Heart right ventricle (tissue), 16 donors: ENCODE results near the gene RNF182. TPM values are rescaled to one million over a fixed set of nuclear protein-coding genes. Genes with fewer than 3 reads are reported as not detected.

ENCODE experiments used
- ATAC-seq, 8 donors: fragments of 200-7000 bp; cut with Tn5 transposase; one replicate each; pipeline ENCODE4 v1.9.1; 2020; ENCODE audit warnings: mild to moderate bottlenecking in 8 of 8, moderate library complexity in 8 of 8, moderate number of reproducible peaks in 1 of 8
- DNase-seq, 2 donors: peaks; one replicate each; pipeline ENCODE4 v3.0.0-alpha.2; 2020
- H3K27ac ChIP-seq, 10 donors: fragments of 200-600 bp; sonication (generic) in 2 of 10; one replicate each; pipeline versions ENCODE4 v1.5.0 to v1.8.0; 2020 to 2022; ENCODE audit warnings: mild to moderate bottlenecking in 3 of 10
- H3K27me3 ChIP-seq, 7 donors: fragments of 200-600 bp; one replicate each; pipeline ENCODE4 v1.8.0; 2021 to 2022; ENCODE audit warnings: mild to moderate bottlenecking in 2 of 7
- H3K36me3 ChIP-seq, 9 donors: fragments of 200-600 bp; sonication (generic) in 1 of 9; one replicate each; pipeline versions ENCODE4 v1.5.0 to v1.8.0; 2020 to 2022; ENCODE audit warnings: mild to moderate bottlenecking in 2 of 9
- H3K4me1 ChIP-seq, 9 donors: fragments of 200-600 bp; sonication (generic) in 1 of 9; one replicate each; pipeline versions ENCODE4 v1.5.0 to v1.8.0; 2020 to 2022; ENCODE audit warnings: mild to moderate bottlenecking in 4 of 9
- H3K4me3 ChIP-seq, 10 donors: fragments of 200-600 bp; sonication (generic) in 2 of 10; one replicate each; pipeline versions ENCODE4 v1.5.0 to v1.8.0; 2020 to 2022; ENCODE audit warnings: mild to moderate bottlenecking in 7 of 10, moderate library complexity in 2 of 10
- H3K9me3 ChIP-seq, 11 donors: fragments of 200-600 bp in 10 of 11; sonication (generic) in 2 of 11; one replicate each; pipeline versions ENCODE4 v1.5.0 to v1.8.0; 2013 to 2022; ENCODE audit warnings: mild to moderate bottlenecking in 2 of 11, control low read depth in 1 of 11, moderate library complexity in 1 of 11
- WGBS, 2 donors: extraction: QIAGEN DNeasy Blood & Tissue Kit; methylation state at CpG; one replicate each; pipeline ENCODE4 v1.1.7; 2013; ENCODE audit warnings: inconsistent platforms in 1 of 2; 5-methylcytosine and 5-hydroxymethylcytosine counted together
- intact Hi-C, 10 donors: fragments of 100-400 bp; cut with DNase I; formaldehyde crosslinking; loops; one replicate each; pipeline versions ENCODE4 v1.11.1 to v1.14.2; 2022
- polyA plus RNA-seq, 2 donors: library from polyadenylated mRNA; stranded (reverse); fragments of 200-250 nt; gene quantifications; one replicate each; pipeline ENCODE4 v1.2.3, GENCODE V29; 2013
- total RNA-seq, 10 donors: library from RNA; stranded (reverse); fragmentation: NEBNext Ultra II Directional in 3 of 10; extraction: Animal tissue kit (Norgen Biotek cat#: 25700) in 3 of 10; gene quantifications; one replicate each; pipeline versions ENCODE4 v1.2.1 to v1.2.4, GENCODE V29; 2021 to 2023
- TF ChIP-seq, protein P1 (sequence below), 9 donors: fragments of 200-600 bp; sonication (generic) in 2 of 9; IDR thresholded peaks; one replicate each; pipeline versions ENCODE4 v1.5.0 to v1.8.0; 2021 to 2022; ENCODE audit warnings: antibody characterized with exemption in 9 of 9, mild to moderate bottlenecking in 5 of 9, moderate library complexity in 1 of 9
- donor health status: Arrhythmogenic right ventricular cardiomyopathy.
- donor health status: ischemic (EF 13 %, LVEDD 7.1; RV severe dilation, severe dysfunction).
- donor health status: healthy with polysubstance abuse.
- donor health status: DM: no; HTN: yes; CAD: no.
- donor health status: DM: no; HTN: no; CAD: no.
- donor health status: ischemic (EF 25% LVEDD 6.9; RV normal size, moderate dysfunction).
- donor health status: ischemic (EF 25% LVEDD 5.7; RV mildly dilated, moderate dysfunction).
- donor health status: healthy.
- donor health status: DM: yes; HTN: yes; CAD: no.
- donor health status: Ischemic cardiomyopathy.
- donor health status: ischemic (EF 35%, LVEDD 5.7; RV mildly dilated, moderate dysfunction).
- donor health status: nonischemic (EF 11% LVEDD 7.7; RV severe dilation, severe dysfunction).
- donor health status: DM: yes; HTN: yes; CAD: no.
- donor health status: PGD.
- donor health status: ischemic (EF 29% LVEDD 5.4; RV normal size, mild dysfunction).
- donor health status: nonischemic (EF 23%, LVEDD 6.1; RV moderate dilation, normal function).

The RNF182 gene
- total and polyA plus RNA-seq, 12 donors = 0.06 to 0.07 TPM; not detected in 10

- peaks cover 0 to 3% (median 0%) of the 10 kb centered on the region in 11 donors for H3K9me3 ChIP-seq
- TF ChIP-seq, protein P1, sequence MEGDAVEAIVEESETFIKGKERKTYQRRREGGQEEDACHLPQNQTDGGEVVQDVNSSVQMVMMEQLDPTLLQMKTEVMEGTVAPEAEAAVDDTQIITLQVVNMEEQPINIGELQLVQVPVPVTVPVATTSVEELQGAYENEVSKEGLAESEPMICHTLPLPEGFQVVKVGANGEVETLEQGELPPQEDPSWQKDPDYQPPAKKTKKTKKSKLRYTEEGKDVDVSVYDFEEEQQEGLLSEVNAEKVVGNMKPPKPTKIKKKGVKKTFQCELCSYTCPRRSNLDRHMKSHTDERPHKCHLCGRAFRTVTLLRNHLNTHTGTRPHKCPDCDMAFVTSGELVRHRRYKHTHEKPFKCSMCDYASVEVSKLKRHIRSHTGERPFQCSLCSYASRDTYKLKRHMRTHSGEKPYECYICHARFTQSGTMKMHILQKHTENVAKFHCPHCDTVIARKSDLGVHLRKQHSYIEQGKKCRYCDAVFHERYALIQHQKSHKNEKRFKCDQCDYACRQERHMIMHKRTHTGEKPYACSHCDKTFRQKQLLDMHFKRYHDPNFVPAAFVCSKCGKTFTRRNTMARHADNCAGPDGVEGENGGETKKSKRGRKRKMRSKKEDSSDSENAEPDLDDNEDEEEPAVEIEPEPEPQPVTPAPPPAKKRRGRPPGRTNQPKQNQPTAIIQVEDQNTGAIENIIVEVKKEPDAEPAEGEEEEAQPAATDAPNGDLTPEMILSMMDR (IDR thresholded peaks at IDR 0.05) = no peak
- DNase-seq (no peak), ATAC-seq (no peak)
- H3K36me3 ChIP-seq = no peaks in the 10 kb centered on the region
- intact Hi-C loops = loop anchor here in 1 of 10 donors (5.0 kb wide), 1 partner anchor 1190 kb away; no protein-coding TSS in a partner anchor
- peaks cover 0 to 17% (median 13%) of the 10 kb centered on the region in 9 donors for H3K4me1 ChIP-seq
- H3K4me3 ChIP-seq = no peak overlapping the region
- H3K27ac ChIP-seq = no peak overlapping the region
- WGBS, 2 donors = 75 to 78% methylated on average over 3 of the region's 3 CpGs
- H3K27me3 ChIP-seq = peaks cover 8 to 94% (median 80%) of the 10 kb centered on the region in 7 donors
These were observed 2.5 kb downstream of the RNF182 start for GRCh38 chr6:13927203-13927602.

DNA sequence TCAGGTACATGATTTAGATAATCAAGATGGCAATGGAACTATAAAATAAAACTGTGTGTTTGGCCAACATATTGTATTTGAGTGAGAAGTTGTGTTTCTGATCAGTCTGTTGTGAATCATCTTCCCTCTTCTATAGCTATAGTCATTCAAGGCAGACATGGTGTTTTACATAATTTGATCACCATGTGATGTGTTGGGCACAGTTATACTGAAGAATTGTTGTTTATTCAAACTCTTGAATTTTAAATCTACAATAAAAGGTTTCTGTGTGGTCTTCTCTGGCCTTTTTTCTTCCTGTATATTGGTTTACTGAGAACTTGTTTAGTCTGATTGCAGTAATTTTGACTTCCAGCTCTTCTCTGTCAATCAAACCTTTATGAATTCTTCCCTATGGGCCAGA lies 4.4 kb downstream of the RNF182 start:
- intact Hi-C loops = loop anchor here in 1 of 10 donors (5.0 kb wide), 1 partner anchor 1192 kb away; no protein-coding TSS in a partner anchor
- no peak overlapping the region for H3K4me3 ChIP-seq
- no peak for ATAC-seq
- no peaks in the 10 kb centered on the region for H3K36me3 ChIP-seq
- H3K4me1 ChIP-seq = peaks cover 0 to 13% (median 10%) of the 10 kb centered on the region in 9 donors
- TF ChIP-seq, protein P1 (IDR thresholded peaks at IDR 0.05) = no peak
- no peak for DNase-seq
- no peak overlapping the region for H3K27ac ChIP-seq
- peaks cover 8 to 78% (median 69%) of the 10 kb centered on the region in 7 donors for H3K27me3 ChIP-seq
- H3K9me3 ChIP-seq = peaks cover 0 to 3% (median 0%) of the 10 kb centered on the region in 11 donors

DNA sequence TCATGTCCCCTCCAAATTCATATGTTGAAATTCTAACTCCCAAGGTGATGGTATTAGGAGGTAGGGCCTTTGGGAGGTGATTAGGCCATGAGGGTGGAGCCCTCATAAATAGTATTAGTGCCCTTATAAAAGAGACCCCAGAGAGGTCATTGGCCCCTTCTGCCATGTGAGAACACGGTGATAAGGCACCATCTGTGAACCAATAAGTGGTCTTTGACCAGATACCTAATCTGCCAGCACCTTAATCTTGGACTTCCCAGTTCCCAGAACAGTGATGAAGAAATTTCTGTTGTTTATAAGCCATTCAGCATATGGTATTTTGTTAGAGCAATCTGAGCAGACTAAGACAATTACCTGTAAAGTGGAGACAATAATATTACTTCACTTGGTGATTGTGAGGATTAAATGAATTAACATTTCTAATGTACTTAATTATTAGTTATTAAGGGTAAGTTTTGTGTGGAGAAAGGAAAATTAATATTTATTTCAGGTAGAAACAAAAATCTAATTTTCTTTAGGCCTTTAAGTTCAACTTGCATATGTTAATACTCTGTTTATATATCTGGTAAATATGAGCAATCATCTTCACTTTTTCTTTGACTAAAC lies 7.1 kb downstream of the RNF182 start:
- intact Hi-C loops = no loop called here
- Histone ChIP-seq H3K9me3 (peaks cover 0 to 3% (median 0%) of the 10 kb centered on the region in 11 donors), H3K4me3 (no peak overlapping the region), H3K4me1 (peaks cover 0 to 3% (median 0%) of the 10 kb centered on the region in 9 donors), H3K27ac (no peak overlapping the region), H3K36me3 (no peaks in the 10 kb centered on the region), H3K27me3 (peaks cover 8 to 52% (median 43%) of the 10 kb centered on the region in 7 donors)
- DNase-seq = no peak
- TF ChIP-seq, protein P1 (IDR thresholded peaks at IDR 0.05) = no peak
- ATAC-seq = no peak
- 80 to 89% methylated on average over 1 of the region's 1 CpG for WGBS, 2 donors

DNA sequence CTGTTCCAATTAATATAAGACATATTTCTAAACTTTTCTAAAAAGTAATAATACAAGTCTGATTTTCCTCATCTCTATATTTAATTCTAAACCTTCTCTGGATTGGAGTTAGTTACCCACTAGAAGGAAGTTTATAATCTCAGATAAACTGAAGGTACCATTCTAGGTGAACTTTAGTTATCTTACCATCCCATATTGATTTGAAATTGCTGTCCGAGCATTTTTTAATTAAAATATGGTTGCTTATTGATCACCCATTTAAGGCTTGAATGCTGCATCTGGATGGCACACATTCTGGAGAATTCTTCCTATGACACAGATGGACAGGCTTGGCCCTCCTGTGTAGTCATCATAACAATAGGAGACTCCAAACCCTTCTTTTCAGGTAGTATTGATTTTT lies 8.0 kb downstream of the RNF182 start:
- H3K4me1 ChIP-seq = peaks cover 0 to 3% (median 0%) of the 10 kb centered on the region in 9 donors
- peaks cover 0 to 3% (median 0%) of the 10 kb centered on the region in 11 donors for H3K9me3 ChIP-seq
- 93 to 100% methylated on average over 1 of the region's 1 CpG for WGBS, 2 donors
- TF ChIP-seq, protein P1 (IDR thresholded peaks at IDR 0.05) = no peak
- no peak for DNase-seq
- peaks cover 8 to 43% (median 34%) of the 10 kb centered on the region in 7 donors for H3K27me3 ChIP-seq
- ATAC-seq = no peak
- H3K27ac ChIP-seq = no peak overlapping the region
- H3K4me3 ChIP-seq = no peak overlapping the region
- intact Hi-C loops = no loop called here
- no peaks in the 10 kb centered on the region for H3K36me3 ChIP-seq
